OCI-LY7 (cell line): ENCODE measurements around the gene ATP6V1B1.

ENCODE experiments used
- EZH2phosphoT487 ChIP-seq: fragments of 200-600 bp; sonication (generic); IDR thresholded peaks from 2 replicates; pipeline ENCODE4 v1.6.1; 2018; ENCODE audit warnings: low read depth, borderline replicate concordance, mild to moderate bottlenecking, mixed run types, antibody characterized with exemption, low read length, moderate library complexity, mixed read lengths
- TF ChIP-seq, protein P1 (sequence below): fragments of 200-600 bp; sonication (generic); conservative IDR thresholded peaks from 2 replicates; pipeline ENCODE4 v1.5.1; 2014; ENCODE audit warnings: mild to moderate bottlenecking, antibody characterized with exemption, low read length, moderate library complexity, mixed read lengths

DNA sequence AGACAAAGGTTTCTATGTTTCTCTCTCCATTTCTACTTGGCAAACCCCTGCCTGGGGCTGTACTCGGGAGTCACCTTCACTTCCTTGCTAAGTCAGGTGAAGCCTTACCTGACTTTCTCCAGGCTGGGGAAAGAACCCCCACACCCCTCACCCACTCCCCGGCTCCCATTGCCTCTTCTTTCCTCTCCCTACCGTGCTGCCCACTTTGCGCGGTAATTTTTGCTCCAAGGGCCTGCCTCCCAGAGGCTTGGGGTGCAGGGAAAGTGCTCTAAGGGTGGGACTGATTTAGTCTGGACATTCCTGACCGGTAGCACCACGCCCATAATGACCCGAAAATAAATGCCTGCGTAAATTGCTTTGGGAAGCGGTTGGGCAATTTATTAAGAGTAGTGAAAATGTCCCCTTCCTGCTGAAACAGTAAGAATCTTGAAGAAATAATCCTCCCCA is 49.1 kb upstream of the ATP6V1B1 start:
- TF ChIP-seq, protein P1, sequence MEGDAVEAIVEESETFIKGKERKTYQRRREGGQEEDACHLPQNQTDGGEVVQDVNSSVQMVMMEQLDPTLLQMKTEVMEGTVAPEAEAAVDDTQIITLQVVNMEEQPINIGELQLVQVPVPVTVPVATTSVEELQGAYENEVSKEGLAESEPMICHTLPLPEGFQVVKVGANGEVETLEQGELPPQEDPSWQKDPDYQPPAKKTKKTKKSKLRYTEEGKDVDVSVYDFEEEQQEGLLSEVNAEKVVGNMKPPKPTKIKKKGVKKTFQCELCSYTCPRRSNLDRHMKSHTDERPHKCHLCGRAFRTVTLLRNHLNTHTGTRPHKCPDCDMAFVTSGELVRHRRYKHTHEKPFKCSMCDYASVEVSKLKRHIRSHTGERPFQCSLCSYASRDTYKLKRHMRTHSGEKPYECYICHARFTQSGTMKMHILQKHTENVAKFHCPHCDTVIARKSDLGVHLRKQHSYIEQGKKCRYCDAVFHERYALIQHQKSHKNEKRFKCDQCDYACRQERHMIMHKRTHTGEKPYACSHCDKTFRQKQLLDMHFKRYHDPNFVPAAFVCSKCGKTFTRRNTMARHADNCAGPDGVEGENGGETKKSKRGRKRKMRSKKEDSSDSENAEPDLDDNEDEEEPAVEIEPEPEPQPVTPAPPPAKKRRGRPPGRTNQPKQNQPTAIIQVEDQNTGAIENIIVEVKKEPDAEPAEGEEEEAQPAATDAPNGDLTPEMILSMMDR: no peak
- TF ChIP-seq EZH2phosphoT487: no peak
